A673 (cell line): ENCODE results near the gene OSBPL6. TPM values are rescaled to one million over a fixed set of nuclear protein-coding genes. Genes with fewer than 3 reads are reported as not detected.

ENCODE experiments used
- BruUV-seq: library from RNA; stranded (reverse); fragments of 400-500 nt; replicated peaks from 2 replicates; lab custom pipeline; 2021; lab: Mats Ljungman, UMichigan
- CTCF ChIA-PET: fragments of 300-600 bp; sonication (Branson Sonifier 250); formaldehyde crosslinking; loops from one replicate; lab custom pipeline; 2022; ENCODE audit warnings: antibody characterized with exemption; lab: Charles Lee
- POLR2A ChIA-PET: fragments of 300-600 bp; sonication (Branson Sonifier 250); formaldehyde crosslinking; loops from one replicate; lab custom pipeline; 2022; ENCODE audit warnings: antibody characterized with exemption; ENCODE audit not compliant: low non-redundant PET; lab: Charles Lee
- DNase-seq: peaks from one replicate; pipeline ENCODE4 v3.0.0-alpha.2; 2015; ENCODE audit warnings: low spot score
- H3K27ac ChIP-seq: fragments of 200-600 bp; sonication (generic); 2 replicates; pipeline ENCODE4 v1.5.1; 2016; ENCODE audit warnings: mixed run types, low read depth, mild to moderate bottlenecking, mixed read lengths, antibody characterized with exemption, low read length; ENCODE audit not compliant: poor library complexity, severe bottlenecking
- H3K27me3 ChIP-seq: fragments of 200-600 bp; sonication (generic); replicated peaks from 2 replicates; pipeline ENCODE4 v1.6.1; 2017; ENCODE audit warnings: mixed run types, low read depth, mild to moderate bottlenecking, mixed read lengths, antibody characterized with exemption, low read length; ENCODE audit not compliant: insufficient read depth, poor library complexity
- H3K36me3 ChIP-seq: fragments of 200-600 bp; sonication (generic); 2 replicates; pipeline ENCODE4 v1.6.1; 2016; ENCODE audit warnings: mixed run types, mild to moderate bottlenecking, mixed read lengths, antibody characterized with exemption, low read length; ENCODE audit not compliant: insufficient read depth, poor library complexity, severe bottlenecking
- H3K4me1 ChIP-seq: fragments of 200-600 bp; sonication (generic); 2 replicates; pipeline ENCODE4 v1.6.1; 2017; ENCODE audit warnings: mixed run types, mild to moderate bottlenecking, mixed read lengths, antibody characterized with exemption, low read length; ENCODE audit not compliant: insufficient read depth, poor library complexity, severe bottlenecking
- H3K4me3 ChIP-seq: fragments of 200-600 bp; sonication (generic); 2 replicates; pipeline ENCODE4 v1.5.1; 2016; ENCODE audit warnings: low read depth, mixed run types, mild to moderate bottlenecking, mixed read lengths, low read length; ENCODE audit not compliant: poor library complexity, severe bottlenecking
- H3K9me3 ChIP-seq: fragments of 200-600 bp; sonication (generic); 2 replicates; pipeline ENCODE4 v1.6.1; 2016; ENCODE audit warnings: mixed run types, low read depth, mild to moderate bottlenecking, mixed read lengths, antibody characterized with exemption, low read length; ENCODE audit not compliant: poor library complexity, severe bottlenecking
- EZH2 ChIP-seq: fragments of 200-600 bp; sonication (generic); IDR thresholded peaks from 2 replicates; pipeline ENCODE4 v1.6.1; 2017; ENCODE audit warnings: borderline replicate concordance, low read depth, mild to moderate bottlenecking, mixed read lengths, antibody characterized with exemption, low read length; ENCODE audit not compliant: poor library complexity, severe bottlenecking
- intact Hi-C: fragments of 100-400 bp; cut with micrococcal nuclease; formaldehyde crosslinking; loops from one replicate; pipeline ENCODE4 v1.10.0; 2022; ENCODE audit not compliant: unreplicated experiment
- total RNA-seq: library from RNA; stranded (reverse); gene quantifications from 2 replicates; pipeline ENCODE4 v1.2.3, GENCODE V29; 2021
- TF ChIP-seq, protein P1 (sequence below): fragments of 300-800, 200-600 bp; sonication (generic); conservative IDR thresholded peaks from 2 replicates; pipeline ENCODE4 v1.5.1; 2017; ENCODE audit warnings: low read depth, mild to moderate bottlenecking, antibody characterized with exemption, low read length, moderate library complexity, mixed read lengths

Gene OSBPL6
- total RNA-seq, 1 experiment from 2014 or later, result 19.3 TPM

DNA sequence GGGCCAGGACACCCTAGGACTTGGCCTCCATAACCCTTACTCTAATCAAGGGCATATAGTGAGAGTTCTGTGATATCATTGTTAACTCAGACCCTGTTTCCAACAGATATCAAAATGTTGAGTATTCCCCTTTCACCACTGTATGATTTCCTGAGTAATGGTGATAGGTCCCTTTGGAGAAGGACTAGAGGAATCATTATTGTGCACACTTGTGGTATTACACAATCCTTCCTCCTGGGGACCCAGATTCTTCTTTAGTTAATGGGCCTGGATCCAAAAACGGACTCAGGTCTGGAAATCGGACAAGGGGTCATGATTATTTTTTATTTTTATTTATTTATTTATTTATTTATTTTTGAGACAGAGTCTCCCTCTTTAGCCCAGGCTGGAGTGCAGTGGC is 233.1 kb downstream of the OSBPL6 start:
- H3K36me3 ChIP-seq, result peaks cover 37% of the 10 kb centered on the region
- no peaks in the 10 kb centered on the region for H3K9me3 ChIP-seq
- intact Hi-C loops, result no loop called here
- no TSS peak for BruUV-seq
- no peaks in the 10 kb centered on the region for H3K27me3 ChIP-seq
- ChIA-PET POLR2A (no interaction called here), CTCF (no interaction called here)
- TF ChIP-seq, protein P1, sequence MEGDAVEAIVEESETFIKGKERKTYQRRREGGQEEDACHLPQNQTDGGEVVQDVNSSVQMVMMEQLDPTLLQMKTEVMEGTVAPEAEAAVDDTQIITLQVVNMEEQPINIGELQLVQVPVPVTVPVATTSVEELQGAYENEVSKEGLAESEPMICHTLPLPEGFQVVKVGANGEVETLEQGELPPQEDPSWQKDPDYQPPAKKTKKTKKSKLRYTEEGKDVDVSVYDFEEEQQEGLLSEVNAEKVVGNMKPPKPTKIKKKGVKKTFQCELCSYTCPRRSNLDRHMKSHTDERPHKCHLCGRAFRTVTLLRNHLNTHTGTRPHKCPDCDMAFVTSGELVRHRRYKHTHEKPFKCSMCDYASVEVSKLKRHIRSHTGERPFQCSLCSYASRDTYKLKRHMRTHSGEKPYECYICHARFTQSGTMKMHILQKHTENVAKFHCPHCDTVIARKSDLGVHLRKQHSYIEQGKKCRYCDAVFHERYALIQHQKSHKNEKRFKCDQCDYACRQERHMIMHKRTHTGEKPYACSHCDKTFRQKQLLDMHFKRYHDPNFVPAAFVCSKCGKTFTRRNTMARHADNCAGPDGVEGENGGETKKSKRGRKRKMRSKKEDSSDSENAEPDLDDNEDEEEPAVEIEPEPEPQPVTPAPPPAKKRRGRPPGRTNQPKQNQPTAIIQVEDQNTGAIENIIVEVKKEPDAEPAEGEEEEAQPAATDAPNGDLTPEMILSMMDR, result no peak
- no peak for TF ChIP-seq EZH2
- no peak overlapping the region for H3K27ac ChIP-seq
- DNase-seq, result no peak
- H3K4me3 ChIP-seq, result no peak overlapping the region
- no peaks in the 10 kb centered on the region for H3K4me1 ChIP-seq

GRCh38 chr2:178428396-178428806 is 234.1 kb downstream of the OSBPL6 start:
- BruUV-seq, result no TSS peak
- no peaks in the 10 kb centered on the region for H3K9me3 ChIP-seq
- no peaks in the 10 kb centered on the region for H3K4me1 ChIP-seq
- CTCF ChIA-PET, result no interaction called here
- TF ChIP-seq, protein P1, result no peak
- no peak for TF ChIP-seq EZH2
- no peak overlapping the region for H3K4me3 ChIP-seq
- no peak for DNase-seq
- H3K36me3 ChIP-seq, result peaks cover 46% of the 10 kb centered on the region
- no peak overlapping the region for H3K27ac ChIP-seq
- POLR2A ChIA-PET, result no interaction called here
- intact Hi-C loops, result no loop called here
- no peaks in the 10 kb centered on the region for H3K27me3 ChIP-seq

DNA sequence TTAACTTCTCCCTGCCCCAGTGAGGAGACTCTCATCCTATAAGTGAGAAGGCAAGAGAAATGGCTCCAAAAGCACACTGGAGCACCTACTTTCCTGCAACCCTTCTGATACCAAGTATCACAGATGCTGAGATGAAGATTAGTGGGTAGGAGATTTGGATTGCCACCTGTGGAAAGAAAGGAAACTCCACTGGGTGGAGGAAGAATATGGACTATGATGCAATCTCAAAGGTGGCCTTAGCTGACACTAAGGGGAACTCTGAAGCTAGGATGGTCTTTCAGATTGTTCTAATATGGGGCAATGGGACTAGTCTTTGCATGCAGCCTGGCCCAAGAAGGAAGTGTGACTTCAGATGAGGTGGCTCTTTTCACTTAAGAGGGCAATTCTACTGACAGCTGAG is 235.0 kb downstream of the OSBPL6 start:
- POLR2A ChIA-PET, result no interaction called here

More for the DNA sequence above, 235.0 kb downstream of the OSBPL6 start:
- Histone ChIP-seq H3K4me1 (no peaks in the 10 kb centered on the region), H3K27ac (no peak overlapping the region), H3K36me3 (peaks cover 55% of the 10 kb centered on the region), H3K9me3 (no peaks in the 10 kb centered on the region), H3K27me3 (no peaks in the 10 kb centered on the region), H3K4me3 (no peak overlapping the region)
- BruUV-seq, result no TSS peak
- DNase-seq, result no peak
- no peak for TF ChIP-seq EZH2
- TF ChIP-seq, protein P1, result no peak
- intact Hi-C loops, result no loop called here
- CTCF ChIA-PET, result no interaction called here
